Stomach smooth muscle (tissue), 2 donors: ENCODE measurements around the gene FGFR3.

Experiments
- H3K27ac ChIP-seq: one replicate; pipeline ENCODE4 v1.7.0; 2013; ENCODE audit warnings: mild to moderate bottlenecking, low read length, inconsistent platforms
- H3K27me3 ChIP-seq, 2 donors: one replicate each; pipeline ENCODE4 v1.7.0; 2013; ENCODE audit warnings: low read length in 2 of 2; ENCODE audit not compliant: insufficient read depth in 2 of 2, control insufficient read depth in 1 of 2
- H3K36me3 ChIP-seq, 2 donors: one replicate each; pipeline ENCODE4 v1.7.0; 2013; ENCODE audit warnings: low read length in 2 of 2; ENCODE audit not compliant: control insufficient read depth in 2 of 2, insufficient read depth in 2 of 2
- H3K4me1 ChIP-seq: one replicate; pipeline ENCODE4 v1.7.0; 2013; ENCODE audit warnings: low read length; ENCODE audit not compliant: control insufficient read depth, insufficient read depth
- H3K4me3 ChIP-seq, 2 donors: one replicate each; pipeline ENCODE4 v1.7.0; 2013; ENCODE audit warnings: low read length in 2 of 2
- H3K9ac ChIP-seq, 2 donors: one replicate each; pipeline ENCODE4 v1.7.0; 2013; ENCODE audit warnings: low read length in 2 of 2, mild to moderate bottlenecking in 1 of 2
- H3K9me3 ChIP-seq, 2 donors: one replicate each; pipeline ENCODE4 v1.7.0; 2013; ENCODE audit warnings: low read length in 2 of 2; ENCODE audit not compliant: control insufficient read depth in 2 of 2
- donor health status: healthy.
- donor health status: Pancreatic carcinoma.

FGFR3 gene

GRCh38 chr4:1788254-1788973, 4.7 kb upstream of the FGFR3 start:
- peaks cover 0 to 11% of the 10 kb centered on the region in 2 donors for H3K27me3 ChIP-seq
- no peaks in the 10 kb centered on the region for H3K9me3 ChIP-seq
- no peak overlapping the region for H3K9ac ChIP-seq
- H3K4me1 ChIP-seq: peaks cover 7% of the 10 kb centered on the region
- no peaks in the 10 kb centered on the region for H3K36me3 ChIP-seq
- no peak overlapping the region for H3K27ac ChIP-seq
- no peak overlapping the region for H3K4me3 ChIP-seq

- Histone ChIP-seq H3K9me3 (no peaks in the 10 kb centered on the region), H3K27me3 (peaks cover 5 to 19% of the 10 kb centered on the region in 2 donors), H3K27ac (no peak overlapping the region), H3K9ac (no peak overlapping the region), H3K4me3 (no peak overlapping the region), H3K4me1 (peaks cover 15% of the 10 kb centered on the region), H3K36me3 (no peaks in the 10 kb centered on the region)
Measured at GRCh38 chr4:1789552-1789951, 3.5 kb upstream of the FGFR3 start.

GRCh38 chr4:1790005-1790404, 3.1 kb upstream of the FGFR3 start:
- H3K4me1 ChIP-seq: peaks cover 16% of the 10 kb centered on the region
- H3K36me3 ChIP-seq: no peaks in the 10 kb centered on the region
- no peak overlapping the region for H3K9ac ChIP-seq
- H3K9me3 ChIP-seq: no peaks in the 10 kb centered on the region
- H3K27me3 ChIP-seq: peaks cover 5 to 23% of the 10 kb centered on the region in 2 donors
- H3K4me3 ChIP-seq: no peak overlapping the region
- H3K27ac ChIP-seq: no peak overlapping the region

- Histone ChIP-seq H3K27ac (no peak overlapping the region), H3K4me3 (no peak overlapping the region)
Measured at GRCh38 chr4:1792158-1792831, 798 bp upstream of the FGFR3 start.

GRCh38 chr4:1793496-1793840, 375 bp downstream of the FGFR3 start:
- Histone ChIP-seq H3K4me3 (peak overlapping the region in 1 of 2 donors; percentile 54), H3K9me3 (no peaks in the 10 kb centered on the region), H3K27ac (no peak overlapping the region), H3K4me1 (peaks cover 13% of the 10 kb centered on the region), H3K9ac (no peak overlapping the region), H3K36me3 (no peaks in the 10 kb centered on the region), H3K27me3 (peaks cover 26 to 53% of the 10 kb centered on the region in 2 donors)

More at GRCh38 chr4:1792158-1792831, 798 bp upstream of the FGFR3 start:
- no peaks in the 10 kb centered on the region for H3K36me3 ChIP-seq
- H3K9ac ChIP-seq: no peak overlapping the region
- peaks cover 24 to 46% of the 10 kb centered on the region in 2 donors for H3K27me3 ChIP-seq
- peaks cover 13% of the 10 kb centered on the region for H3K4me1 ChIP-seq
- H3K9me3 ChIP-seq: no peaks in the 10 kb centered on the region

GRCh38 chr4:1793940-1794808, 1.1 kb downstream of the FGFR3 start:
- H3K4me3 ChIP-seq: peak overlapping the region in 1 of 2 donors; percentile 54
- no peaks in the 10 kb centered on the region for H3K9me3 ChIP-seq
- peaks cover 26 to 53% of the 10 kb centered on the region in 2 donors for H3K27me3 ChIP-seq
- H3K4me1 ChIP-seq: peaks cover 13% of the 10 kb centered on the region
- no peak overlapping the region for H3K9ac ChIP-seq
- H3K36me3 ChIP-seq: no peaks in the 10 kb centered on the region
- H3K27ac ChIP-seq: no peak overlapping the region

- H3K4me1 ChIP-seq: peaks cover 13% of the 10 kb centered on the region
- no peak overlapping the region for H3K27ac ChIP-seq
- no peak overlapping the region for H3K9ac ChIP-seq
- no peaks in the 10 kb centered on the region for H3K9me3 ChIP-seq
- H3K4me3 ChIP-seq: peak overlapping the region in 1 of 2 donors; percentile 54
- H3K27me3 ChIP-seq: peaks cover 26 to 53% of the 10 kb centered on the region in 2 donors
- no peaks in the 10 kb centered on the region for H3K36me3 ChIP-seq
Measured at GRCh38 chr4:1794809-1795298, 1.8 kb downstream of the FGFR3 start.

GRCh38 chr4:1795299-1796195, 2.5 kb downstream of the FGFR3 start:
- no peaks in the 10 kb centered on the region for H3K9me3 ChIP-seq
- peaks cover 26 to 53% of the 10 kb centered on the region in 2 donors for H3K27me3 ChIP-seq
- no peaks in the 10 kb centered on the region for H3K36me3 ChIP-seq
- no peak overlapping the region for H3K4me3 ChIP-seq
- no peak overlapping the region for H3K27ac ChIP-seq
- peaks cover 13% of the 10 kb centered on the region for H3K4me1 ChIP-seq
- no peak overlapping the region for H3K9ac ChIP-seq

GRCh38 chr4:1796486-1797204, 3.6 kb downstream of the FGFR3 start:
- Histone ChIP-seq H3K27ac (no peak overlapping the region), H3K4me3 (no peak overlapping the region), H3K9me3 (no peaks in the 10 kb centered on the region), H3K36me3 (no peaks in the 10 kb centered on the region), H3K27me3 (peaks cover 26 to 53% of the 10 kb centered on the region in 2 donors), H3K4me1 (peaks cover 13% of the 10 kb centered on the region), H3K9ac (no peak overlapping the region)
